Measurements from ENCODE around the gene HAUS3. TPM values are rescaled to one million over a fixed set of nuclear protein-coding genes. Genes with fewer than 3 reads are reported as not detected.
A peak's percentile ranks its signal among the peaks of the same experiment; 100 is the strongest.

Gene HAUS3
- total and polyA plus RNA-seq, 2 of the 13 experiments (the other 11 are each of a cell fraction or from before 2014, with no cell fraction given): 3.9 to 12.6 TPM

- TF ChIP-seq ZNF607 (CRISPR knock-in tag; IDR thresholded peaks at IDR 0.05; ENCODE audit: borderline replicate concordance) (peak; percentile 98), ZKSCAN1 (IDR thresholded peaks at IDR 0.05; ENCODE audit: low read length) (no peak), TARDBP (CRISPR knock-in tag; IDR thresholded peaks at IDR 0.05) (peak; percentile 71; the same call in 1 of the 2 replicates), CAMTA2 (CRISPR knock-in tag; IDR thresholded peaks at IDR 0.05; ENCODE audit: borderline replicate concordance) (peak; percentile 65; the same call in 1 of the 2 replicates), ZBTB39 (CRISPR knock-in tag; IDR thresholded peaks at IDR 0.05) (no peak; the same call in 1 of the 2 replicates), ZBTB46 (CRISPR knock-in tag; IDR thresholded peaks at IDR 0.05; ENCODE audit: borderline replicate concordance) (0 out of 2 replicates have a peak, but pooled peaks have one; percentile 58), BRCA1 (CRISPR knock-in tag; IDR thresholded peaks at IDR 0.05) (0 out of 2 replicates have a peak, but pooled peaks have one; percentile 68), TRIM24 (CRISPR knock-in tag; IDR thresholded peaks at IDR 0.05) (no peak), MXD1 (CRISPR knock-in tag; IDR thresholded peaks at IDR 0.05) (peak; percentile 82; the same call in 1 of the 2 replicates), THAP7 (CRISPR knock-in tag; IDR thresholded peaks at IDR 0.05) (0 out of 2 replicates have a peak, but pooled peaks have one; percentile 54), ZNF556 (CRISPR knock-in tag; IDR thresholded peaks at IDR 0.05; ENCODE audit: borderline replicate concordance) (peak; percentile 62), SP2 (CRISPR knock-in tag; IDR thresholded peaks at IDR 0.05) (peak; percentile 96), ZNF704 (CRISPR knock-in tag; IDR thresholded peaks at IDR 0.05; ENCODE audit: borderline replicate concordance) (peak; percentile 94), MYPOP (CRISPR knock-in tag; IDR thresholded peaks at IDR 0.05) (peak; percentile 71), RARG (CRISPR knock-in tag; IDR thresholded peaks at IDR 0.05; ENCODE audit: low read depth) (no peak), ZNF513 (CRISPR knock-in tag; conservative IDR thresholded peaks at IDR 0.05) (0 out of 2 replicates have a peak, but pooled peaks have one; percentile 71), PCBP1 (IDR thresholded peaks at IDR 0.05; ENCODE audit: borderline replicate concordance, low read depth, low read length) (no peak), ZNF883 (CRISPR knock-in tag; IDR thresholded peaks at IDR 0.05; ENCODE audit: not compliant biosample characterization) (peak; percentile 87)
These were observed 20.4 kb upstream of the HAUS3 start (continued) for GRCh38 chr4:2262145-2262943.

Data from HepG2 (cell line).